Hepatocyte (in vitro differentiated cells): ENCODE data around the gene COX7A2.

Source experiments
- EZH2 ChIP-seq: fragments of 200-600 bp; sonication (generic); IDR thresholded peaks from 2 replicates; pipeline ENCODE4 v1.6.1; 2016; ENCODE audit warnings: antibody characterized with exemption, mild to moderate bottlenecking, borderline replicate concordance
- EZH2phosphoT487 ChIP-seq: fragments of 200-600 bp; sonication (generic); IDR thresholded peaks from one replicate; pipeline ENCODE4 v1.6.1; 2018; ENCODE audit warnings: antibody characterized with exemption, mild to moderate bottlenecking, low read depth, moderate library complexity; ENCODE audit not compliant: unreplicated experiment, severe bottlenecking
- TF ChIP-seq, protein P1 (sequence below): fragments of 200-600 bp; sonication (generic); IDR thresholded peaks from 2 replicates; pipeline ENCODE4 v1.5.1; 2016; ENCODE audit warnings: antibody characterized with exemption, mild to moderate bottlenecking; ENCODE audit not compliant: poor library complexity

DNA sequence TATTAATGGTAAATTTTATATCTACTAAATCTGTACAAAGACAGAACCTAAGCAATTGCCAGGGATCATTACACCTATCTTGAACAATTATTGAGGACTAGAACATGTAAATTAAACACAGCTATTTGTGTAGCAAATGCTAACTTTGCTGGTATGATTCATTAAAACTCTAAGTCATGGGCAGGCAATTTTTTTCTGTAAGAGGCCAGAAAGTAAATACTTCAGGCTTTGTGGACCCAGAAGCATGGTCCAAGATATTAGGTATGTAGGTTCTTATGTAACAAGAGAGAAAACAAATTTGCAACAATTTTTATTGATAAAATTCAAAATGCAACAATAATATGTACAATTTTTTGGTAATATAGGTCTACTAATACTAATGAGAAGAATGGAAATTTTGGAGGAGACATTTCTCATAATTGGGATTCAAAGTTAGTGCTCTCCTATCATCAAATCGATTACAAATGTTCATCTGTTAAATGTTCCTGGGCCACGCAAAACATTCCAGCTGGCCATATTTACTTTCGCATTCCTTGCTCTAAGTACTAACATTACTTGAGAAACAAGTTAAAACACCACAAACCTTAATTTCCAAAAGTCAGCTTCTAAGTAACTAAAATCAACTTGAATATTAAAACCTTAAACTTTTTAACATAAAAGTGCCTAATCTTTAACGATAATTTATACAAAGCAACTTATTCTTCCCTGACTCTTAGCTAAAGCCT, 36.7 kb upstream of the COX7A2 start:
- TF ChIP-seq, protein P1, sequence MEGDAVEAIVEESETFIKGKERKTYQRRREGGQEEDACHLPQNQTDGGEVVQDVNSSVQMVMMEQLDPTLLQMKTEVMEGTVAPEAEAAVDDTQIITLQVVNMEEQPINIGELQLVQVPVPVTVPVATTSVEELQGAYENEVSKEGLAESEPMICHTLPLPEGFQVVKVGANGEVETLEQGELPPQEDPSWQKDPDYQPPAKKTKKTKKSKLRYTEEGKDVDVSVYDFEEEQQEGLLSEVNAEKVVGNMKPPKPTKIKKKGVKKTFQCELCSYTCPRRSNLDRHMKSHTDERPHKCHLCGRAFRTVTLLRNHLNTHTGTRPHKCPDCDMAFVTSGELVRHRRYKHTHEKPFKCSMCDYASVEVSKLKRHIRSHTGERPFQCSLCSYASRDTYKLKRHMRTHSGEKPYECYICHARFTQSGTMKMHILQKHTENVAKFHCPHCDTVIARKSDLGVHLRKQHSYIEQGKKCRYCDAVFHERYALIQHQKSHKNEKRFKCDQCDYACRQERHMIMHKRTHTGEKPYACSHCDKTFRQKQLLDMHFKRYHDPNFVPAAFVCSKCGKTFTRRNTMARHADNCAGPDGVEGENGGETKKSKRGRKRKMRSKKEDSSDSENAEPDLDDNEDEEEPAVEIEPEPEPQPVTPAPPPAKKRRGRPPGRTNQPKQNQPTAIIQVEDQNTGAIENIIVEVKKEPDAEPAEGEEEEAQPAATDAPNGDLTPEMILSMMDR, result no peak
- TF ChIP-seq EZH2, result no peak
- no peak for TF ChIP-seq EZH2phosphoT487
